Body of pancreas (tissue), 4 donors: ENCODE measurements around the gene GPBP1L1. TPM values are rescaled to one million over a fixed set of nuclear protein-coding genes. Genes with fewer than 3 reads are reported as not detected.

Experiments used
- ATAC-seq: fragments of 150-250 bp; one replicate; pipeline ENCODE4 v1.9.1; 2016
- DNase-seq, 4 donors: peaks; one replicate each; pipeline ENCODE4 v3.0.0-alpha.2; 2019
- H3K27ac ChIP-seq, 4 donors: fragments of 200-600 bp; sonication (generic); 1 replicate in 3 of 4; 2 replicates in 1 of 4; pipeline versions ENCODE4 v1.5.1 to v1.6.1; 2016 to 2019; ENCODE audit warnings: mild to moderate bottlenecking in 1 of 4, mixed read lengths in 1 of 4, moderate library complexity in 1 of 4
- H3K27me3 ChIP-seq, 2 donors: fragments of 200-600 bp; sonication (generic); one replicate each; pipeline ENCODE4 v1.6.0; 2016; ENCODE audit warnings: mild to moderate bottlenecking in 1 of 2
- H3K36me3 ChIP-seq, 2 donors: fragments of 200-600 bp; sonication (generic); replicated peaks in 1 of 2; 2 replicates each; pipeline ENCODE4 v1.5.1; 2016; ENCODE audit warnings: low read depth in 2 of 2; ENCODE audit not compliant: insufficient read depth in 1 of 2
- H3K4me1 ChIP-seq: fragments of 200-600 bp; sonication (generic); one replicate; pipeline ENCODE4 v1.6.0; 2016
- H3K4me3 ChIP-seq, 2 donors: fragments of 200-600 bp; sonication (generic); 1 replicate in 1 of 2; 2 replicates in 1 of 2; pipeline ENCODE4 v1.5.1; 2016 to 2019
- H3K9me3 ChIP-seq, 3 donors: fragments of 200-600 bp; sonication (generic); 1 replicate in 2 of 3; 2 replicates in 1 of 3; pipeline ENCODE4 v1.5.1; 2016
- CTCF ChIP-seq, 7 experiments: fragments of 450-650 bp in 4 of 7; fragments of 200-600 bp in 3 of 7; sonication (generic) in 3 of 7; IDR thresholded peaks; one replicate each; pipeline ENCODE4 v1.5.1; 2016 to 2019; ENCODE audit warnings: antibody characterized with exemption in 7 of 7
- POLR2A ChIP-seq, 3 donors: fragments of 450-650 bp; IDR thresholded peaks; one replicate each; pipeline ENCODE4 v1.6.1; 2016; ENCODE audit warnings: antibody characterized with exemption in 3 of 3, mild to moderate bottlenecking in 2 of 3
- whole genome bisulfite sequencing, 2 donors: methylation state at CpG; one replicate each; pipeline ENCODE4 v1.1.5; 2017; 5-methylcytosine and 5-hydroxymethylcytosine counted together
- intact Hi-C: fragments of 100-400 bp; cut with DNase I; formaldehyde crosslinking; loops from one replicate; pipeline ENCODE4 v1.15.1; 2023
- total RNA-seq, 2 donors: library from RNA; depleted of rRNA; stranded (reverse); fragments of >200 nt; gene quantifications; one replicate each; pipeline ENCODE4 v1.1.0, GENCODE V29; 2016

The GPBP1L1 gene
- total RNA-seq, 2 donors from 2014 or later: 61.0 to 90.0 TPM

- H3K4me3 ChIP-seq: no peak overlapping the region
- H3K27me3 ChIP-seq: no peaks in the 10 kb centered on the region
- TF ChIP-seq CTCF (IDR thresholded peaks at IDR 0.05) (no peak), POLR2A (IDR thresholded peaks at IDR 0.05) (no peak)
- no peaks in the 10 kb centered on the region for H3K9me3 ChIP-seq
- no peaks in the 10 kb centered on the region for H3K36me3 ChIP-seq
- DNase-seq: no peak
- no peak overlapping the region for H3K27ac ChIP-seq
- WGBS, 2 donors: 50 to 61% methylated on average over 5 of the region's 5 CpGs
- intact Hi-C loops: no loop called here
- ATAC-seq: no peak
- H3K4me1 ChIP-seq: peaks cover 71% of the 10 kb centered on the region
Observed at GRCh38 chr1:45674478-45674877, 11.9 kb downstream of the GPBP1L1 start.

GRCh38 chr1:45673956-45674355, 12.4 kb downstream of the GPBP1L1 start:
- no peak for ATAC-seq
- H3K27ac ChIP-seq: no peak overlapping the region
- no peaks in the 10 kb centered on the region for H3K9me3 ChIP-seq
- no peaks in the 10 kb centered on the region for H3K27me3 ChIP-seq
- intact Hi-C loops: no loop called here
- no peak for TF ChIP-seq POLR2A (IDR thresholded peaks at IDR 0.05)
- no peak for TF ChIP-seq CTCF (IDR thresholded peaks at IDR 0.05)
- H3K4me1 ChIP-seq: peaks cover 71% of the 10 kb centered on the region
- no peak for DNase-seq
- no peak overlapping the region for H3K4me3 ChIP-seq
- 92 to 93% methylated on average over 4 of the region's 4 CpGs for WGBS, 2 donors
- no peaks in the 10 kb centered on the region for H3K36me3 ChIP-seq

- peak overlapping the region in 1 of 4 donors; percentile 16 for H3K27ac ChIP-seq
- 73 to 77% methylated on average over 6 of the region's 6 CpGs for WGBS, 2 donors
- no peak for ATAC-seq
- no peak for TF ChIP-seq CTCF (IDR thresholded peaks at IDR 0.05)
- no peak for TF ChIP-seq POLR2A (IDR thresholded peaks at IDR 0.05)
- no peaks in the 10 kb centered on the region for H3K36me3 ChIP-seq
- no peak for DNase-seq
- peaks cover 47% of the 10 kb centered on the region for H3K4me1 ChIP-seq
- H3K4me3 ChIP-seq: no peak overlapping the region
- no peaks in the 10 kb centered on the region for H3K27me3 ChIP-seq
- H3K9me3 ChIP-seq: no peaks in the 10 kb centered on the region
- intact Hi-C loops: no loop called here
Observed at GRCh38 chr1:45669859-45670655, 16.3 kb downstream of the GPBP1L1 start.

- no peak for TF ChIP-seq CTCF (IDR thresholded peaks at IDR 0.05)
- no peak for TF ChIP-seq POLR2A (IDR thresholded peaks at IDR 0.05)
- Histone ChIP-seq H3K27ac (peak overlapping the region in 1 of 4 donors; percentile 16), H3K9me3 (no peaks in the 10 kb centered on the region), H3K4me1 (peaks cover 43% of the 10 kb centered on the region), H3K4me3 (no peak overlapping the region), H3K36me3 (no peaks in the 10 kb centered on the region), H3K27me3 (no peaks in the 10 kb centered on the region)
- ATAC-seq (no peak), DNase-seq (no peak)
- intact Hi-C loops: no loop called here
- WGBS, 2 donors: 19 to 29% methylated on average over 1 of the region's 1 CpG
Observed at GRCh38 chr1:45669379-45669778, 17.0 kb downstream of the GPBP1L1 start.

GRCh38 chr1:45668526-45668925, 17.8 kb downstream of the GPBP1L1 start:
- Histone ChIP-seq H3K27me3 (no peaks in the 10 kb centered on the region), H3K36me3 (no peaks in the 10 kb centered on the region), H3K4me3 (no peak overlapping the region), H3K9me3 (no peaks in the 10 kb centered on the region), H3K27ac (no peak overlapping the region), H3K4me1 (peaks cover 34% of the 10 kb centered on the region)
- DNase-seq (no peak), ATAC-seq (peak; percentile 35)
- intact Hi-C loops: no loop called here
- 88 to 95% methylated on average over 4 of the region's 4 CpGs for WGBS, 2 donors
- TF ChIP-seq POLR2A (IDR thresholded peaks at IDR 0.05) (no peak), CTCF (IDR thresholded peaks at IDR 0.05) (no peak)
